Stimulated activated CD8-positive, alpha-beta memory T cell treated with anti-CD3 and anti-CD28 coated beads, Interleukin-7, amount 100 ng/mL, for 48 hours (primary cell): ENCODE measurements around the gene SOHLH1.

Source experiments
- DNase-seq, 2 donors: peaks; one replicate each; pipeline ENCODE4 v3.0.0-alpha.2; 2020; ENCODE audit warnings: low read depth in 1 of 2; ENCODE audit errors: extremely low read depth in 1 of 2

Gene SOHLH1, protein sequence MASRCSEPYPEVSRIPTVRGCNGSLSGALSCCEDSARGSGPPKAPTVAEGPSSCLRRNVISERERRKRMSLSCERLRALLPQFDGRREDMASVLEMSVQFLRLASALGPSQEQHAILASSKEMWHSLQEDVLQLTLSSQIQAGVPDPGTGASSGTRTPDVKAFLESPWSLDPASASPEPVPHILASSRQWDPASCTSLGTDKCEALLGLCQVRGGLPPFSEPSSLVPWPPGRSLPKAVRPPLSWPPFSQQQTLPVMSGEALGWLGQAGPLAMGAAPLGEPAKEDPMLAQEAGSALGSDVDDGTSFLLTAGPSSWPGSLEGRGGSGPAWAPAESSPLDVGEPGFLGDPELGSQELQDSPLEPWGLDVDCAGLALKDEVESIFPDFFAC

DNA sequence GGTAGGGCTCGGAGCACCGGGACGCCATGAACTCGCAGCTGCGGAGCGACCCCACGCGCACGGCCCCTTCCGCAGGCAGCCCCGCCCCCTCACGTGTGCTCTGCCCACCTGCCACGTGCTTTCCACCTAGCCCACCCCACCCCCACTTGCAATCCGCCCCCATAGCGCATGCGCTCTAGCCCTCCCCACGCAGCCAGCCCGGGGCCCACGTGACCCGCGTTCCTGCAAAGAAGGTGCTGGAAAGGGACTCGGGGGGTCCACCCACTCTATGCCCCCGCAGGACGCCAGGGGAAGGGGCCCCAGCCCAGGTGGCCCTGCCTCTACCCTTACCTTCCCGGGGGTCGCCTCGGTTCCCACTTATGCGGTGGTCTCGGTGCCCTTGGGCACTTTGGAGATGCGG lies at the start of gene SOHLH1:
Gene SOHLH1 (minus strand): TSS at position 42 of the 400 bp plus-strand sequence. CDS start 14 bp downstream, at position 28.
- DNase-seq, result no peak

DNA sequence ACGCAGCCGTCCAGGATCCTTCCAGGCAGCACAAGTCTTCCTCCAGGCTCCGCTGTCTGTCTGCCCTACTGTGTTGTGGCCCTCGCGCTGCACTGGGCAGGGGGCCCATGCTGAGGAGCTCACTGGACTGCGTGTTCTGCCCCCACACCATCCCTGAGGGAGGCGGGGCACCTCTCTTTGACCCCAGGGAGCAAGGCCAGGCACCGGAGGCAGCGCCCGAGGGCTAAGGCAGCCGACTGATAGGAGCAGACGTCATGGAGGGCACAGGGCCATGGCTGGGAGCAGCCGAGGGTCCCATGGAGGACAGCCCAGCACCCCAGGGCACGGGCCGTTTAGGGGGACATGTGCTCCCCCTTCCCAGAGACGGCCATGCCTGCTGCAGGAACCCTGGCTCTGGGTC lies 49.4 kb upstream of the SOHLH1 start:
- no peak for DNase-seq

DNA sequence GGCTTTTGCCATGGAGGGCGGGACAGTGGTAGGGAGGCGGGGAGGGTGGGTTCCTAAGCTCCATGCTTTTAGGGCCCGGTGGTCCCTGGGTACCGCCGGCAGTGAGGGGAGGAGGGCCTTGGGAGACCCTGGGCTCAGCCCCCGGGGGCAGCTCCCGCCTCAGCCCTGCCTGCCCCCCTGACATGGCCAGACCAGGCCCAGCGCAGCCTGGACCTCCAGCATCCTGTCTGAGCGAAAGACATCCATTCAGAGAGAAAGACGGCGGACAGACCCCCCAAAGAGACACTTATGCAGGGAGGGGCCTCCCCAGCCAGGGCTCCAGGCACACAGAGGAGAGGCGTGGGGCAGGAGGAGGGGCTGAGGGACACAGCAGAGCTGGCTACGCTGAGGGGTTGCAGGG lies 48.0 kb upstream of the SOHLH1 start:
- no peak for DNase-seq

DNA sequence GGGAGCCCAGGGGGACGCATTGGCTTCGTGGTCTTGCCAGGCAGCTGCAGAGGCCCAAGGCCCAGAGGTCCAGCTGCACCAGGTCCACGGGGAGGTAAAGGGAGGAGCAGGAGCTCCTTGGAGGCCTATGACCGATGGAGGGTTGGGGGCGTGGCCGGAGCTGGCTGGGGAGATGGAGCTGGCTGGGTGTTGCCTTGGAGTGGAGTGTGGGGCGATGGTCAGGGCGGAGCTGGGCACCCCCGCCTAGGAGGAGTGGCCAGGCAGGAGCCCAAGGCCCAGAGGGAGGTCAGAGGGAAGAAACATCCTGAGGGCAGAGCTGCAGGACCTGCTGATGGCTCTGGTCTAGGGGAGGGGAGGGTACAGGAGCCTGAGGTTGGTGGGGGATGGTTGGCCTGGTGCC lies 47.3 kb upstream of the SOHLH1 start:
- DNase-seq, result no peak

DNA sequence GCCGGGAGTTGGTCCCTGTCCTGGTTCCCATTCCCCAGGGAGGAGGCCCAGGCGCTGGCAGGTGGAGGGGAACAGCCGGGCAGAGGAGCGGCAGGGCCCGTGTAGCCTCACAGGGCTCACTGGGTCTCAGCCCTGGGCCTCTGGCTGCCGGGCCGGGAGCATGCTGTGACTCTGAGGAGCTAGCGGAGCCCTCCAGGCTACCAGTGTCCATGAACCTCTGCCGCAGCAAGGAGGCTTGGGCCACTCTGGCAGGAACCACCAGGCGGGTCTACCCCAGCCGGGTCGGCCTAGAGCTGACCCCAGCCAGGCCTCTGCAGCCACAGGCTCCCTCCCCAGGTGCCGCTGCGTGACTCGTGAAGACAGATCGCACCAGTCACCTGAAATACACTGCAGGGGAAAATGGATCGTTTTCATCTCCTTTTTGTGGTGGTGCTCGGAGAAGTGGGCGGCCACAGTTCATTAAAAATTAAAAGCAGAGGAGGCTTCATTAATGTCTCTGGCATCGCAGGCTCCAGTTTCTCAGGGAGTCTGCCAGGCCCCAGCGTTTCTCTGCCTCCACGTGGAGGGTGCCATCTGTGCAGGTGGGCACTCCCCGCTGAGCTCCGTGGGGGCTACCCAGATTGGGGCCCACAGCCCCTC lies 46.5 kb upstream of the SOHLH1 start:
- no peak for DNase-seq

DNA sequence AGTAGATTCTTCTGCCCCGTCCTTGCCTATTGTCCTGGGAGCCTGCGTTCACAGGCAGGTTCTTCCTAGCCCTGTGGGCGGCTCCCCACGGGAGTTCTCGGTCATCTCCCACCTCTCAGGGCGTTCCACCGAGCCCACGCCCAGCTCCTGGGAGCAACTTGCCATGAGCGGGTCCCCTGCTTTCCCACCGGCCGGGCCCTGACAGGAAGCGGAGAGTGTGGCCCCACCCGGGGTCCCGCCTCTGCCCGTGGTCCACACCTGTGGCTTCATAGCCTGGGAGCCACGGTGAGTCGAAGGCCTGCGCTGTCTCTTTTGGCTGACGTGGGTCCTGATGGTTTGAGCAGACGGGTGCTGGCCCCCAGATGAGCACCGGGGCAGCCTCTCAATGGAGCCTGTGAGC lies 45.9 kb upstream of the SOHLH1 start:
- no peak for DNase-seq

DNA sequence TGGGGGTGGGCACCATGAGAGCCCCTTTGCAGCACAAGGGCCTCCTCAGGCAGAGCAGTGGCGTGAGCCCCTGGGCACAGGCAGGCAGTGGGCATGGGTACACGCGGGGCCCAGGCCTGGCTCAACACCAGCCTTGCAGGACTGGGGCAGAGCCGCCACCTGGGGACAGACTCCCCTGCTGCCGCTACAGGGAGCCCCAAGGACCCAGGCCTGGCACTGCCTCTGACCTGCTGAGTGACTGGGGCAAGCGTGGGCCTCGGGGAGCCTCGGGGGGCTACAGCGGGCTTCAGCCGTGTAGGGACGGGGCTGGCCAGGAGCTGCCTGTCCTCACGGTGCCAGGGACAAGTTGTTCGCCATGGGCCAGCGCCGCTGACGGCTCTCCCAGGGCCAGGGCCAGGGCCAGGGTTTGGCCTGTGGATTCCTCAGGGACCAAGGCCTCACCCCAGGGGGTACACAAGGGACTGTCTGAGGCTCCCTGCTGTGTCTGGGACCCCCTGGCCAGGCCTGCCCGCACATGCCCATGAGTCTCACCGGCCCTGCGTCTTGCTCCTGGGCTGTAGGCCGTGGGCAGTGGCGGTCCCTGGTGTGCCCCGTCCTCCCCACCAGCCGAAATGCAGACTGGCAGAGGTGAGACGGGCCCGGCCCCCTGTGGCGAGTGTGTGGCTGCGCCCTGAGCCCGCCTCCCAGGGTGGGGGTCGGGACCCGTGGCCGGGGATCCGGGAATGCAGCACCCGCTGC lies 45.2 kb upstream of the SOHLH1 start:
- no peak for DNase-seq

DNA sequence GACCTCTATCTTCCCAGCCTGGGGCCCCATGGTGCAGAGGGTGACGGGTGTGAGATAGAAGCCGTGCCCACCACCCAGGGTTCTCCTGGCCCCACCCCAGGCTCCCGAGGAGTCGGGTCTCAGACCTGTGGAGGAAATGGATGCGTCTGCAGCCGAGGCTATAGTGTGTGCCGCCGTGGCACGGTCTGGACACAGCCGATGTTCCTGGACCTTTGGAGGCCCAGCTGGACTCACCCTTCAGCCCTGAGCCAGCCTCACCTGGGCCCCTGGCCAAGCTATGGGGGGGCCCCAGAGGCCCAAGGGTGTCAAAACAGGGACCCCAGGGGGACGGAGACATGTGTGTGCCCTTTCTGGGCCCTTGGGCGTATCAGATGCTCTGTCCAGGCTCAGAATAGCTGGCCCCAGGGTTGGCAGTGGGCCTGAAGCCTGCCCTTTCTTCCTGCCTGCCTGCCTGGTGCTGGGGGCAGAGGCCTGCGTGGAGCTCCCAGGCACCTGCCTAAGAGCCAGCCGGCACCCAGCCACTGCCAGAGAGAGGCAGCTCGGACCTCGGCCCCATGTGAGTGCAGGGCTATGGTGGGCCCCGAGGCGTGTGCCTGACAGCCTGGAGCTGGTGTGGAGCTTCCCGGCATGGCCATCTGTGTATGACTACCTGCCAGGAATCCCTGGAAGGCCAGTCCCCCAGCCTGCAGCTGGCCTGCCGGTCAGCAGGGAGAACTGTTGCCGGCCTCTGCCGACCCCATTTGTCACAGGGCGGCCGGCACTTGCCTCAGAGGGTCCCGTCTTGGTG lies 44.5 kb upstream of the SOHLH1 start:
- no peak for DNase-seq

DNA sequence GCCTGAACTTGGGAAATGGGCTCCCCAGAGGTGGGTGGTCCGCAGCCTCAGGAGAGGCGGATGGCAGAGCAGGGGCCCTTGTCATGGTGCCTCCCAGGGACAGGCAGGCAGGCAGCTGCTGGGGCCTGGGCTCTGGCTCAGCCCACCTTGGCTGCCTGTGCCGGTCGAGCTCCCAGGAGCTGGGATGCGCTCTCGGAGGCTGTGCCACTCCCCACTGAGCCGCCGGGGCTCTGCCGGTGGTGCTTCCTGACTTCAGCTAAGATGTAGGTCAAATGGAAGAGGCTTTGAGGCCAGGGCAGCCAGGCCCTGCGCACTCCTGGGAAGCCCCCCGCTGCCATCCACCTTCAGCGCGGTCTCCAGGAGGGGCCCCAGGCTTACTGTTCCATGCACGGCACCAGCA lies 43.7 kb upstream of the SOHLH1 start:
- DNase-seq, result no peak

DNA sequence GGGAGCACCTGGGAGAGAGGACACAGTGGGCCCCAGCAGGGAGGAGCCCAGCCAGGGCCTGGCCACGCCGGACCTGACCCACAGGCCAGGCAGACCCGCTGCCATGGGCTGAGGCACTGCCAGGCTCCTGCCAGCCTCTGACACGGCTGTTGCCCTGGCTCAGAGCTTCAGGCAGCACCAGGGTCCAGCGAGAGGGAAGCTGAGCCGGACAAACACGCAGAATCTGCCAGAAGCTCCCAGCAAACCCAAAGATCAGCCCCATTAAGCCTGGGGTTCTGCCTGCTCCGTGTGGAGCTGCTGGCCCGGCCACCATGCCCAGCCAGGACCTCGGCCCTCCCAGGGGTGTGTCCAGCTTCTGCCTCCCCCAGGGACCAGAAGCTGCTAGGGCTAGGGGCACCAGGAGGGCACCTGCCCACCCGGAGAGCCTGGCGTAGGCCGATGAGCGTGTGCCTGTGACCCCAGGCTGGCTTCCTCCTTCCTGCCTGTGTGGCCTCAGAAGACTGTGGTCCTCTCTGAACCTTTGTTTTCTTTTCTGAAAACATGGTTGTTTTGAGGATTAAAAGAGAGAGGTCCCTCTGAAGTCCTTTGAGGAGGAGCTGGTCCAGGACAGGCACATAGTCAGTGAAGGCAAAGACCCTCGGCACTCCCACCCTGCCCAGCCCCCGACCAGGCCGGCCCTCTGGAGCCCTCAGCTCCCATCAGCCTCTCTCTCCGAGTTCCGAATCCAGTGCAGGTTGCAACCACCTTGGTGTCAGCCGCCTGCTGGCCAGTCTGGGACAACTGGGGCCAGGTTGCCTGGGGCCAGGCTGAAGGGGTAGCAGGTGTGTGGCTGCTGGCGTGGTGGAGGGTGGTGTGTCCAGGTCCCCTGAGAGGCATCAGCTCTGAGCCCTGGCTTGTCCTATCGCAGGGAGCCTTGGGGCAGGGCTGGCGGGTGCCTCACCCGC lies 42.3 kb upstream of the SOHLH1 start:
- DNase-seq, result no peak

DNA sequence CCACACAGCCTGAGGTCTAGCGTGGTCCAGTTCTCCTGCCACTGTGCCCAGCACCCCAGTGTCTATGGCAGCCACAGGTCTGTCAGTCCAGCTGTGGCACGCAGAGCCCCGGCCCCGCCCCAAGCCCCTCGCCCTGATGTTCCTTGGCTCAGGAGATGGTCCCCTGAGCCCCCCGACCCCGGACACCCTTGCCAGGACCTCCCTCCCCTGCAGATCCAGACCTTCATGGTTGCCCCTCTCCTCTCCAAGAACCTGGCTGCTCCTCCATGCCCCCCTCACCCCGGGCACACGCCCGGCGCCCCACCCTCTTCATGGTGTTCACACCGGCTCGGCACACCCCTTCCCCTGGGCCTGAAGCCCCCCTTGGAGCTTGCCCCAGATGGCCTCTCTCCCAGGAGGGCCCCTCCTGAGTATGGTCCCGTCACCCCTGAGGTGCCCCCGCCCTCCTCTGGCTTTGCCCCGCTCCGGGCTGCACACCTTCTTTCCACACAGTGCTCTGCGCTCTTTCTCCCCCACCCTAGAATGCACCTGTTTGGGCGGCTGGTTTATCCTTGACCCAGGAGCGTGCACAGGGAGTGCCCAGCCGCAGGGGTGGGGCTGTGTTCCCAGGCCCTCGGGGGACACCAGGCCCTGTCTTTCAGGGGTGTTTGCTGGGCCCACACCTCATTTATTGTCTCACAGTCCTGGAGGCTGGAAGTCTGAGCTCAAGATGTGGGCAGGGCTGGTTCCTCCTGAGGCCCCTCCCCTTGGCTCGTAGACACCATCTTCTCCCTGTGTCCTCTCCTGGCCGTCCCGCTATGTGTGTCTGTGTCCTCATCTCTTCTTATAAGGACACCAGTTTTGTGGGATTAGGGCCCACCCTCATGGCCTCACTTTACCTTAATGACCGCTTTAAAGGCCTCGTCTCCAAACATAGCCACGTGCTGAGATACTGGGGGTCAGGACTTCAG lies 40.3 kb upstream of the SOHLH1 start:
- no peak for DNase-seq

DNA sequence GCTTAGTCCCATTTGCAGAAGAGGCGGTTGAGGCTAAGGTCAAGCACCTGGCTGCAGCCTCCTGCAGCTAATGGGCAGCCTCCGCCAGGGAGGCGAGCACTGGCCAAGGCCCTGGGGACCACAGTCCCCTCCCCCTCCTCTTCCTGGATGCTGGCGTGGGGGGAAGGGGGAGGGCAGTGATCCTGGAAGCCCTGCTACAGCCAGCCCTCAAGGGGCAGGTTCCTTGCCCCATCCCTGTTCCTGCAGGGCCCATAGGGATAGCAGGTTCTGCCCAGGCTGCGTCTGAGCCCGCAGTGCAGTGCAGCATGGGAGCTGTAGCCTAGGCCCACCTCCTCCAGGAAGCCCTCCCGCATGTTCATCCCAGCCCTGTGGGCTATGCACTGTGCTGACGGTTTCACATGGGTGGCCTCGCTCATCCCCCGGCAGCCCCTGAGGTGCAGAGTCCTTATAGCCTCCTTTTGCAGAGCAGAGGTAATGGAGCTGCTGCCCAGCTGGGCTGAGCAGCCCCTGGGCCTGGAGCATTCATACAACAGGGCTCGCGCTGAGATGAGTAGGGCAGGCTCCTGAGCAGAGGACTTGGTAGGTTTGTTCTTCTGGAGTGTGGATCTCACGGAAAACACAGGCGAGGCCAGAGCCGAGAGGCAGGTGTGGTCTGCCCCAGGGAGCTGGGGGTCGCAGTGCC lies 38.7 kb upstream of the SOHLH1 start:
- DNase-seq, result no peak

DNA sequence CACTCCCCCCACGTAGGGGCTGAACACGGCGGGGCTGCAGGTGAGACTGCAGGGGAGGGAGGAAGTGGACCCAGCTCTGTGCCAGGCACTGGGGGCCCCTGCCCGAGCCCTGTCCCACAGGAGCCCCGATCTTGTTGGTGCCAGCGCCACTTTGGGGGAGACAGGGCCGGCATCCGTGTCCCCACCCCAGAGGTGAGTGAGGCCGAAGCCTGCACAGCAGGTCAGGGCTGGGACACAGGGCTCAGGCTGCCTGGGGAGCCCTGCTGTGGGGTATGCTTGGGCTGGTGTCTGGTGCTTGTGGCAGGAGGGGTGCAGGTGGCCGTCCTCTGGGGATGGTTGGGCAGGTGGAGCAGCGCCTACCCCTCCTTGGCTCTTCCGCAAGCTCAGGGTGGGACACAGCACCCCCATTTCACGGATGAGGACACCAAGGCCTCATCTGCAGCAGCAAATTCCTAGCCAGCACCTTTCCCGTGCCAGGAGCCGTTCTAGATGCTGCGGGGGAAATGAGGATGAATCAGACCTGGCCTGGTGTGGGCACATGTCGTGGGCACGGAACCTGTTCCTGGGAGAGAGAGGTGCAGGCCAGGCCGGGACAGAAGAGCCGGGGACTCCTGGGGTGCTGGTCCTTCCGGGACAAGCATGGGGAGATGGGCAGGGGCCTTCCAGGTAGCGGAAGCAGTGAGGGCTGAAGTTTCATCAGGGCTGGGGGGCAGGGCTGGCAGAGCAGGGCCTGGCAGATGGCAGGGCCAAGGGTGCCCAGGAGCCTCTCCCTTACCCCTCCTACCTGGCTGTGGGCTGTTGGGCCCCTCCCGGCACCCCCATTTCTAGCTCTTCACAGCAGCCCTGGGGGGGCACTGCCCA lies 37.9 kb upstream of the SOHLH1 start:
- no peak for DNase-seq

DNA sequence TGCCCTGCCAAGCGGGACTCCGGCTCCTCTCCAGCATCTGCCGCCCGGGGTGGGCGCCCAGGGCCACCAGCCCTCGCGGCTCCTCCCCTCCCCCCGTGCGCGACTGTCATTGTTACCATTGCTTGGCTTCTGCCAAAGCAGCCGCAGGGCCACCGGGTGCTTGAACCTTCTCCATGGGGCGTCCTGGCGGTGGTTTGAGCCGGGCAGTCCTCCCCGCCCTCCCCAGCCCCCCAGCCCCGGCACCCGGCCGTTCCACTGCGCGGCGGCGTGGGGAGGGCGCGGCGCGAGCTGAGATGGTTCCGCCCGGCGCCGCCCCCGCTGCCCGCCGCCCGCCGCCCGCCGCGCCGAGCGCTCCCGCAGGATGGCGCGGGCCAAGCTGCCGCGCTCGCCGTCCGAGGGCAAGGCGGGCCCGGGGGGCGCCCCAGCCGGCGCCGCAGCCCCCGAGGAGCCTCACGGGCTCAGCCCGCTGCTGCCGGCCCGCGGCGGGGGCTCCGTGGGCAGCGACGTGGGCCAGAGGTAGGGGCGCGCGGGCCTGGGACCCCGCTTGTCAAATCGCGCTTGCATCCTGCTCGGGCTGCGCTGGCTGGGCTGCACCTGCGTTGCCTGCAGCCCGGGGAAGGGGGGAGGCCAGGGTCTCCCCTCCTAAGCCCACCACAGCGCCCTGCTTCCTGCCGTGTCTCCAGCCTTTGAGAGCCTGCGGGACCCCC lies 37.1 kb upstream of the SOHLH1 start:
- no peak for DNase-seq

DNA sequence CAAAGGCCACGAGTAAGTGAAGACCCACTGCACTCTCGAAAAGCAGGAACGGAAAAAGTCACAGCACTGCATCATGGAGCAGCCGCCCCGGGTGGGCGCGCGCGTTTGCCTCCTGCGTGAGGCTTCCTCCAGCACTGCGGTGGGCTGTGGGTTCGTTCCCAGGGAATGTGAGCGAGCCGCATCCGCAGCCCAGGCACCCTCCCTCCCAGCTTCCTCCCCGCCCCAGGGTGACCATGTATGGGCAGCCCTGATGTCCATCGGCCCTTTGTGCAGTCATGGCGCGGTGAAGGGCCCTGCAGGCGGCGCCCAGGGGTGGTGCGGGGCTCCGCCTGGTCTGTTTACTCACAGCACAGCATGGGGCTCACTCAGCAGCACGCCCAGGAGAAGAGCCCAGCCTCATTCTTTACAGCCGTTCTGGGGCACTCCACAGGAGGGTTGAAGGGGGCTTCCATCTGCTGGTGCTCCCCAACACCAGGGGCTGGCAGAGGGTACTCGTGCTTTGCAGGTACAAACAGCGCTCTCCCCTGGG lies 35.4 kb upstream of the SOHLH1 start:
- no peak for DNase-seq

DNA sequence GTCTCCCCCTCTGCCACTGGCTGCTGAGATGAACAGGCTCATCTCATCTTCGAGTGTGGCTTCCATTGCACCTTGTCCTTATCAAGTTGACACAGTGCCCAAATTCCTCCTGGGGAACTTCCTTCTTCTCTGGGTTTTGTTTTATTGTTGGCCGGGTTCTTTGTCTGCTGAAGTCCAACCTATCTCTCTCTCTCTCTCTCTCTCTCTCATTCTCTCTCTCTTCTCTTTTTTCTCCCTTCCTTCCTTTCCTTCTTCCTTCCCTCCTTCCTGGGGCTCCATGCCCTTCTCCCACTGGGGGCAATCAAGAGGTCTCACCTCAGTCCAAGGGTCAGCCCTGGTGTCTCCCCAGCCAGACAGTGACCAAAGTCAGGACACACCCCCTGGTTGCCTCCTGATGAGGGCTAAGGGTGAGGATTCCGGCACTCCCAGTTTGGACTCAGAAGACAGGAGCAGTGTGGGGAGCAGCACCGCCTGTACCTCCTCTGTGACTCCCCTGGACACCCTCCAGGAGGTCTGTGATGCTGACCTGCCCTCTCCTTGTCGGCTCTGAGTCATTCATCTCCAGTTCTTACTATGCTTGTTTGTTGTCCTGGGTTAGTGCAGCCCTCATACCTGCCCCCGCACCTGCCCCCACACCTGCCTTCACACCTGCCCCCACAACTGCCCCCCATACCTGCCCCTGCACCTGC lies 33.4 kb upstream of the SOHLH1 start:
- no peak for DNase-seq
